Cardiac fibroblast (primary cell): ENCODE data around the gene RETREG1.

Source experiments
- DNase-seq, 2 donors: peaks; one replicate each; pipeline versions ENCODE4 v3.0.0 to v3.0.0-alpha.2; 2010; ENCODE audit warnings: low read depth in 2 of 2
- H3K4me3 ChIP-seq, 2 donors: replicated peaks in 1 of 2; 1 replicate in 1 of 2; 2 replicates in 1 of 2; pipeline ENCODE4 v1.5.1; 2011; ENCODE audit warnings: low read depth in 2 of 2, low read length in 2 of 2, mild to moderate bottlenecking in 2 of 2, moderate library complexity in 1 of 2
- CTCF ChIP-seq: IDR thresholded peaks from one replicate; pipeline ENCODE4 v1.5.1; 2011; ENCODE audit warnings: low read depth, mild to moderate bottlenecking, low read length, inconsistent platforms

RETREG1 gene

GRCh38 chr5:16616536-16617273 is at the start of gene RETREG1:
TSS of gene RETREG1 (minus strand) at chr5:16616997. CDS start at chr5:16616971, 26 bp downstream.
- peak in 1 of 2 donors; percentile 13 for DNase-seq
- H3K4me3 ChIP-seq: peak within 1 kb of the TSS; percentile 47 to 54
- TF ChIP-seq CTCF: no peak

GRCh38 chr5:16666130-16666882 is 49.5 kb upstream of the RETREG1 start:
- no peak overlapping the region for H3K4me3 ChIP-seq
- no peak for DNase-seq
- TF ChIP-seq CTCF: no peak

- peak in 1 of 2 donors; percentile 17 for DNase-seq
- no peak for TF ChIP-seq CTCF
- no peak overlapping the region for H3K4me3 ChIP-seq
These were observed 48.8 kb upstream of the RETREG1 start for GRCh38 chr5:16665601-16666000.

- no peak overlapping the region for H3K4me3 ChIP-seq
- no peak for TF ChIP-seq CTCF
- no peak for DNase-seq
These were observed 47.6 kb upstream of the RETREG1 start for GRCh38 chr5:16664368-16664767.

- no peak overlapping the region for H3K4me3 ChIP-seq
- no peak for DNase-seq
- no peak for TF ChIP-seq CTCF
These were observed 47.0 kb upstream of the RETREG1 start for GRCh38 chr5:16663840-16664239.

GRCh38 chr5:16661713-16662112 is 44.9 kb upstream of the RETREG1 start:
- H3K4me3 ChIP-seq: no peak overlapping the region
- TF ChIP-seq CTCF: no peak

More at GRCh38 chr5:16661713-16662112, 44.9 kb upstream of the RETREG1 start:
- DNase-seq: no peak
